ENCODE data around the gene CADM2.

The CADM2 gene

GRCh38 chr3:86046436-86047136, 1087.8 kb downstream of the CADM2 start:
- DNase-seq, result no peak

GRCh38 chr3:86047161-86047560, 1088.4 kb downstream of the CADM2 start:
- no peak for DNase-seq

- DNase-seq, result no peak
These were observed 1092.3 kb downstream of the CADM2 start for GRCh38 chr3:86051058-86051457.

- no peak for DNase-seq
These were observed 1097.2 kb downstream of the CADM2 start for GRCh38 chr3:86056032-86056431.

GRCh38 chr3:86056962-86057361, 1098.2 kb downstream of the CADM2 start:
- DNase-seq, result no peak

- no peak for DNase-seq
These were observed 1115.0 kb downstream of the CADM2 start for GRCh38 chr3:86073799-86074198.

GRCh38 chr3:86087160-86087871, 1128.5 kb downstream of the CADM2 start:
- DNase-seq, result no peak

GRCh38 chr3:86104154-86104553, 1145.4 kb downstream of the CADM2 start:
- DNase-seq, result no peak

- no peak for DNase-seq
These were observed 1150.6 kb downstream of the CADM2 start for GRCh38 chr3:86109434-86109833.

Data from NCI-H345 (cell line).